GM21515 (cell line): ENCODE results near the gene HBA1.
"Not testable (repeated sequence)": the region's sequence is repeated elsewhere in the genome, so short reads cannot be mapped to it uniquely, and the experiment has no call there.

Experiments used
- ATAC-seq: cut with Tn5 transposase; IDR thresholded peaks from one replicate; pipeline ENCODE4 v1.9.1; 2021; ENCODE audit not compliant: unreplicated experiment

The HBA1 gene

DNA sequence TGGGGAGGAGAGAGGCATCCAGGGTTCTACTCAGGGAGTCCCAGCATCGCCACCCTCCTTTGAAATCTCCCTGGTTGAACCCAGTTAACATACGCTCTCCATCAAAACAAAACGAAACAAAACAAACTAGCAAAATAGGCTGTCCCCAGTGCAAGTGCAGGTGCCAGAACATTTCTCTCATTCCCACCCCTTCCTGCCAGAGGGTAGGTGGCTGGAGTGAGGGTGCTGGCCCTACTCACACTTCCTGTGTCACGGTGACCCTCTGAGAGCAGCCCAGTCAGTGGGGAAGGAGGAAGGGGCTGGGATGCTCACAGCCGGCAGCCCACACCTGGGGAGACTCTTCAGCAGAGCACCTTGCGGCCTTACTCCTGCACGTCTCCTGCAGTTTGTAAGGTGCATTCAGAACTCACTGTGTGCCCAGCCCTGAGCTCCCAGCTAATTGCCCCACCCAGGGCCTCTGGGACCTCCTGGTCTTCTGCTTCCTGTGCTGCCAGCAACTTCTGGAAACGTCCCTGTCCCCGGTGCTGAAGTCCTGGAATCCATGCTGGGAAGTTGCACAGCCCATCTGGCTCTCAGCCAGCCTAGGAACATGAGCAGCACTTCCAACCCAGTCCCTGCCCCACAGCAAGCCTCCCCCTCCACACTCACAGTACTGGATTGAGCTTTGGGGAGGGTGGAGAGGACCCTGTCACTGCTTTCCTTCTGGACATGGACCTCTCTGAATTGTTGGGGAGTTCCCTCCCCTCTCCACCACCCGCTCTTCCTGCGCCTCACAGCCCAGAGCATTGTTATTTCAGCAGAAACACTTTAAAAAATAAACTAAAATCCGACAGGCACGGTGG is 2.3 kb upstream of the HBA1 start:
- not testable (repeated sequence) for ATAC-seq

DNA sequence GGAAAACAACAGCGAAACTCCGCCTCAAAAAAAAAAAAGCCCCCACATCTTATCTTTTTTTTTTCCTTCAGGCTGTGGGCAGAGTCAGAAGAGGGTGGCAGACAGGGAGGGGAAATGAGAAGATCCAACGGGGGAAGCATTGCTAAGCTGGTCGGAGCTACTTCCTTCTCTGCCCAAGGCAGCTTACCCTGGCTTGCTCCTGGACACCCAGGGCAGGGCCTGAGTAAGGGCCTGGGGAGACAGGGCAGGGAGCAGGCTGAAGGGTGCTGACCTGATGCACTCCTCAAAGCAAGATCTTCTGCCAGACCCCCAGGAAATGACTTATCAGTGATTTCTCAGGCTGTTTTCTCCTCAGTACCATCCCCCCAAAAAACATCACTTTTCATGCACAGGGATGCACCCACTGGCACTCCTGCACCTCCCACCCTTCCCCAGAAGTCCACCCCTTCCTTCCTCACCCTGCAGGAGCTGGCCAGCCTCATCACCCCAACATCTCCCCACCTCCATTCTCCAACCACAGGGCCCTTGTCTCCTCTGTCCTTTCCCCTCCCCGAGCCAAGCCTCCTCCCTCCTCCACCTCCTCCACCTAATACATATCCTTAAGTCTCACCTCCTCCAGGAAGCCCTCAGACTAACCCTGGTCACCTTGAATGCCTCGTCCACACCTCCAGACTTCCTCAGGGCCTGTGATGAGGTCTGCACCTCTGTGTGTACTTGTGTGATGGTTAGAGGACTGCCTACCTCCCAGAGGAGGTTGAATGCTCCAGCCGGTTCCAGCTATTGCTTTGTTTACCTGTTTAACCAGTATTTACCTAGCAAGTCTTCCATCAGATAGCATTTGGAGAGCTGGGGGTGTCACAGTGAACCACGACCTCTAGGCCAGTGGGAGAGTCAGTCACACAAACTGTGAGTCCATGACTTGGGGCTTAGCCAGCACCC is 1.2 kb upstream of the HBA1 start:
- no peak for ATAC-seq

DNA sequence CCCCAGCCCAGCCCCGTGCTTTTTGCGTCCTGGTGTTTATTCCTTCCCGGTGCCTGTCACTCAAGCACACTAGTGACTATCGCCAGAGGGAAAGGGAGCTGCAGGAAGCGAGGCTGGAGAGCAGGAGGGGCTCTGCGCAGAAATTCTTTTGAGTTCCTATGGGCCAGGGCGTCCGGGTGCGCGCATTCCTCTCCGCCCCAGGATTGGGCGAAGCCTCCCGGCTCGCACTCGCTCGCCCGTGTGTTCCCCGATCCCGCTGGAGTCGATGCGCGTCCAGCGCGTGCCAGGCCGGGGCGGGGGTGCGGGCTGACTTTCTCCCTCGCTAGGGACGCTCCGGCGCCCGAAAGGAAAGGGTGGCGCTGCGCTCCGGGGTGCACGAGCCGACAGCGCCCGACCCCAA is 474 bp upstream of the HBA1 start:
- not testable (repeated sequence) for ATAC-seq

DNA sequence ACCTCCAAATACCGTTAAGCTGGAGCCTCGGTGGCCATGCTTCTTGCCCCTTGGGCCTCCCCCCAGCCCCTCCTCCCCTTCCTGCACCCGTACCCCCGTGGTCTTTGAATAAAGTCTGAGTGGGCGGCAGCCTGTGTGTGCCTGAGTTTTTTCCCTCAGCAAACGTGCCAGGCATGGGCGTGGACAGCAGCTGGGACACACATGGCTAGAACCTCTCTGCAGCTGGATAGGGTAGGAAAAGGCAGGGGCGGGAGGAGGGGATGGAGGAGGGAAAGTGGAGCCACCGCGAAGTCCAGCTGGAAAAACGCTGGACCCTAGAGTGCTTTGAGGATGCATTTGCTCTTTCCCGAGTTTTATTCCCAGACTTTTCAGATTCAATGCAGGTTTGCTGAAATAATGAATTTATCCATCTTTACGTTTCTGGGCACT is 928 bp downstream of the HBA1 start:
- ATAC-seq: no peak

DNA sequence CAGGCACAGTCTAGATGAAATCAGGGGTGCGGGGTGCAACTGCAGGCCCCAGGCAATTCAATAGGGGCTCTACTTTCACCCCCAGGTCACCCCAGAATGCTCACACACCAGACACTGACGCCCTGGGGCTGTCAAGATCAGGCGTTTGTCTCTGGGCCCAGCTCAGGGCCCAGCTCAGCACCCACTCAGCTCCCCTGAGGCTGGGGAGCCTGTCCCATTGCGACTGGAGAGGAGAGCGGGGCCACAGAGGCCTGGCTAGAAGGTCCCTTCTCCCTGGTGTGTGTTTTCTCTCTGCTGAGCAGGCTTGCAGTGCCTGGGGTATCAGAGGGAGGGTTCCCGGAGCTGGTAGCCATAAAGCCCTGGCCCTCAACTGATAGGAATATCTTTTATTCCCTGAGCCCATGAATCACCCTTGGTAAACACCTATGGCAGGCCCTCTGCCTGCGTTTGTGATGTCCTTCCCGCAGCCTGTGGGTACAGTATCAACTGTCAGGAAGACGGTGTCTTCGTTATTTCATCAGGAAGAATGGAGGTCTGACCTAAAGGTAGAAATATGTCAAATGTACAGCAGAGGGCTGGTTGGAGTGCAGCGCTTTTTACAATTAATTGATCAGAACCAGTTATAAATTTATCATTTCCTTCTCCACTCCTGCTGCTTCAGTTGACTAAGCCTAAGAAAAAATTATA is 1.6 kb downstream of the HBA1 start:
- ATAC-seq: no peak

DNA sequence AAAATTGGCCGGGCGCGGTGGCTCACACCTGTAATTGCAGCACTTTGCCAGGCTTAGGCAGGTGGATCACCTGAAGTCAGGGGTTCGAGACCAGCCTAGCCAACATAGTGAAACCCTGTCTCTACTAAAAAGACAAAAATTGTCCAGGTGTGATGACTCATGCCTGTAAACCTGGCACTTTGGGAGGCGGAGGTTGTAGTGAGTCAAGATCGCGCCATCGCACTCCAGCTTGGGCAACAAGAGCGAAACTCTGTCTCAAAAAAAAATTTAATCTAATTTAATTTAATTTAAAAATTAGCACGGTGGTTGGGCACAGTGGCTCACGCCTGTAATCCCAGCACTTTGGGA is 2.2 kb downstream of the HBA1 start:
- no peak for ATAC-seq

DNA sequence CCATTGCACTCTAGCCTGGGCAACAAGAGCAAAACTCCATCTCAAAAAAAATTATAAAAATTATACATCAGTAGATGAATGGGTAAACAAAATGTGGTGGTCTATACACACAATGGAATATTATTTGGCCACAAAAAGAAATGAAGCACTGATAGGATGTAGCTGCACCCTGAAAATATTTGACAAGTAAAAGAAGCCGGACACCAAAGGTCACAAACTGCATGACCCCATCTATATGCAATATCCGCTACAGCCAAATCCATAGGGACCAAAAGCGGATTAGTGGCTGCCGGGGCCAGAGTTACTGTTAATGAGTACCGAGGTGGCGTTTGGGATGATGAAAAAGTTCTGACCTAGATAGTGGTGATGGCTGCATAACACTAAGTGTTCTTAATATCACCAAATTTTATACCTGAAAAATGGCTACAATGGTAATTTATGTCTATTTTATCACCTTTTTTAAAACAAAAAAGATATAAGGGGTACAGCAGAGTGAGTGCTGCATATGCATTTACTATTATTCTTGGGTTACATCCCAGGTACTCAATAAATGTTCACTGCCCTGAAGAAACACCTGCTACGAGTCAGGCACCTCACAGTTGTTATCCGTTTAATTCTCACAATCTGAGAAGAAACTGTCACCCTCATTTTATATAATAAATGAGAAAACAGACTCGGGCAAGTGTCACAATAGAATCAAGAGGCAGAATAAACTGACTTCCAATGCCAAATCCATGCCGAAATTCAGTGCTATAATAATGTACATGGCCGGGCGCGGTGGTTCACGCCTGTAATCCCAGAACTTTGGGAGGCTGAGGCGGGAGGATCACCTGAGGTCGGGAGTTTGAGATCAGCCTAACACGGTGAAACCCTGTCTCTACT is 3.0 kb downstream of the HBA1 start:
- ATAC-seq: no peak

DNA sequence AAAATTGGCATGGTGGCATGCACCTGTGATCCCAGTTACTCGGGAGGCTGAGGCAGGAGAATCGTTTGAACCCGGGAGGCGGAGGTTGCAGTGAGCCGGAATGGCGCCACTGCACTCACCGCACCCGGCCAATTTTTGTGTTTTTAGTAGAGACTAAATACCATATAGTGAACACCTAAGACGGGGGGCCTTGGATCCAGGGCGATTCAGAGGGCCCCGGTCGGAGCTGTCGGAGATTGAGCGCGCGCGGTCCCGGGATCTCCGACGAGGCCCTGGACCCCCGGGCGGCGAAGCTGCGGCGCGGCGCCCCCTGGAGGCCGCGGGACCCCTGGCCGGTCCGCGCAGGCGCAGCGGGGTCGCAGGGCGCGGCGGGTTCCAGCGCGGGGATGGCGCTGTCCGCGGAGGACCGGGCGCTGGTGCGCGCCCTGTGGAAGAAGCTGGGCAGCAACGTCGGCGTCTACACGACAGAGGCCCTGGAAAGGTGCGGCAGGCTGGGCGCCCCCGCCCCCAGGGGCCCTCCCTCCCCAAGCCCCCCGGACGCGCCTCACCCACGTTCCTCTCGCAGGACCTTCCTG is 3.7 kb downstream of the HBA1 start, which contains the start of gene HBQ1:
HBQ1 (plus strand) TSS at position 359 of the 575 bp plus-strand sequence; CDS start at position 387, 28 bp downstream.
- ATAC-seq: no peak

DNA sequence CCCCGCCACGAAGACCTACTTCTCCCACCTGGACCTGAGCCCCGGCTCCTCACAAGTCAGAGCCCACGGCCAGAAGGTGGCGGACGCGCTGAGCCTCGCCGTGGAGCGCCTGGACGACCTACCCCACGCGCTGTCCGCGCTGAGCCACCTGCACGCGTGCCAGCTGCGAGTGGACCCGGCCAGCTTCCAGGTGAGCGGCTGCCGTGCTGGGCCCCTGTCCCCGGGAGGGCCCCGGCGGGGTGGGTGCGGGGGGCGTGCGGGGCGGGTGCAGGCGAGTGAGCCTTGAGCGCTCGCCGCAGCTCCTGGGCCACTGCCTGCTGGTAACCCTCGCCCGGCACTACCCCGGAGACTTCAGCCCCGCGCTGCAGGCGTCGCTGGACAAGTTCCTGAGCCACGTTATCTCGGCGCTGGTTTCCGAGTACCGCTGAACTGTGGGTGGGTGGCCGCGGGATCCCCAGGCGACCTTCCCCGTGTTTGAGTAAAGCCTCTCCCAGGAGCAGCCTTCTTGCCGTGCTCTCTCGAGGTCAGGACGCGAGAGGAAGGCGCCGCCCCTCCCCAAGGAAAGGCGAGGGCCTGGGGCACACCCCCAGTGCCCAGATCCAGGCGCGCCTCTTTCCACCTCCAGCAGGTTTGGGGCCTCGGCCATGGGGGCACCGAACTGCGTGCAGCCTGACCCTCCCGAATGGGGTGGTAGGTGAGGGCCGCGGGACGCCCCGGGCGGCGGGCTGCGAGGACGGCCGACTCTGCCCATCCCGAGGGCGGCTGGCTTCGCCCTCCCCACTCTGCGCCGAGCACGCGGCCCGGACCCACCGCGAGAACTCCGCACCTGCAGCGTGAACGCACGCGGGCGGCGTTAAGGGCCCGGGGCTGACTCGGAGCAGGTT is 4.4 kb downstream of the HBA1 start:
- ATAC-seq: peak; percentile 38

DNA sequence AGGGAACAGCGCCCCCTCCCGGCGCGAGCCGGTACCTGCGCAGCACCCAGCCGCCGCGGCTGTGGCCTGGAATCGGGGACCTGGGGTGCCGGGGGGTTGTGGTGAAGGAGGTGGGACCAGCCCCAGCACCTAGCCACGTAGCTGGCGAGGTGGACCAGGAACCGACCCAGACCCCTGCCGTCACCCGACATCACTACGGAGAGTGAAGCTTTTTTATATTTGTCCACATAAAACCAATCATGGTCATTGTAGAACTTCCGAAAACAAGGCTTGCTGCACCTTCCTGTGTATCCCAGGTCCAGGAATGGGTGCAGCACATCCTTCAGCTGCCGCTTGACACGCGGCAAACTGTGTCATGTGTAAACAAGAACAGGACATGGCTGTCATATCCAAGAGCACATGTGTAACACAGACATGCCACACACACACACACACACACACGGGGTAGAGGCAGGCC is 5.1 kb downstream of the HBA1 start:
- ATAC-seq: no peak

DNA sequence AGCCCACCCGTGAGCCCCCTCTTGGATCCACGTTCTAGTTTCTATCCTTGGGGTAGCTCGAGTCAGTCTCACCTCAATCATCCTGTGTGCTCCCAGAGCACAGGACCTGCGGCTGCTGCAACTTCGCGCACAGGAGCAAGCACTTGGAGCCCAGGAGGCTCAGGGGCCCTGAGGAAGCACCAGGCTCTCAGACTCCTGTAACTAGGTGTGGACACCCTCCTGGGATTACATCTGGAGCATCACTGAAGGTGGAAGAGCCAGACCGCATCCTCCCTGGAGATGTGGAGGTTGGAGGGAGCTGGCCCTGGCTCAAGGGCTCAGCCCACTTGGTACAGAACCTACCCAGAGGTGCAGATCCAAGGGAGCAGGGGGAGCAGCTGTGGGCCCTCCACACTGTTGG is 6.5 kb downstream of the HBA1 start:
- no peak for ATAC-seq

DNA sequence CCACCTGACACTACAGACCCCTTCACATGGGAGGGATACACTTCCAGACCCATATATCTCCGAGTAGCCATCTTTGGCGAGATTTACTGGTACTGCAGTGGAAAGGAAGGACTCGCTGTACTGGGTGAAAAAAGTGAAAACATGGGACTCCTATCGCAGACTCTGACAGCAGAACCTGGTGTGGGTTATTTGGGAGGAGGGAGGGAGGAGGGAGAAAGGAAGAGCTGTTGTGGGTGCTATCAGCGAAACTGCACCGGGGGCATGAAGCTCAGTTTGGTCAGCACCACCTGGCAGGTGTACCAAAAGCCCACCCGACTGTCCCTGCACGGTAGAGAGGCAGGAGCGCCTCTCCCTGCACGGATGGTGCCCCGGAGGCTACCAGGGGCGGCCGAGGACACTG is 8.7 kb downstream of the HBA1 start:
- ATAC-seq: no peak

DNA sequence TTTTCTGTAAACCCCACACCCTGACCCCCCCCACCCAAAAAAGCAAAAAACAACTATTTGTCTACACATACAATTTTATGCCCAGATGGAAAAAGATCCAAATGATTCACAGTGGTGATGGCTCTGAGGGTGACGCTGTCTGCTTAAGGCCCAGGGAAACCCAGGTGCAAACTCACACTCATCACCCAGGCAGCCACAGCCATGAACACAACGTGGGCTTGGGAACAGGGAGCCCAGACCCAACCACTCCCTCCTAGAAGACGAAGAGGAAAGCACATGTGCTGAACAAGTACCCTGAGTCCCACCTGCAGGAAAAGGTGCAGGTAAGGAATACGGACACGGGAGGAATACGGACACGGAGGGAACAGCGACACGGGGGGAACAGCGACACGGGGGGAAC is 9.2 kb downstream of the HBA1 start:
- ATAC-seq: no peak

DNA sequence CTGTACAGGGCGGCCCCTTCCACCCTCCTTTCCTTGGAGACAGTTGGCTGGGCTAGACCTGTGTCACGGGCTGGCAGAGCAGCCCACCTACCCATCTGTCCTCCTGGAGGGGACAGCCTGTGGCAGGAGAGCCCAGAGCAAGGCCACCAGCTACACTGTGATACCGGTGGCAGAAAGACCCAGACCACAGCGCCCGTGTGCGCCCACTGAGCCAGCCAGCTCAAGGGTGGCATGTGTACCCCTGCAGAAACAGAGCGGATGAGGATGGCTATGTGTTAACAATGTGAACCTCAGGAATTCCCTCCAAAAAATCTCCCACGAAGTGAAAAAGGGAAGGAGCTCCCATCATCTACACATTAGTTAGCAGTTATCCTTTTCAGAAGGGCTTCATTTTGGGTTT is 10.8 kb downstream of the HBA1 start:
- no peak for ATAC-seq

DNA sequence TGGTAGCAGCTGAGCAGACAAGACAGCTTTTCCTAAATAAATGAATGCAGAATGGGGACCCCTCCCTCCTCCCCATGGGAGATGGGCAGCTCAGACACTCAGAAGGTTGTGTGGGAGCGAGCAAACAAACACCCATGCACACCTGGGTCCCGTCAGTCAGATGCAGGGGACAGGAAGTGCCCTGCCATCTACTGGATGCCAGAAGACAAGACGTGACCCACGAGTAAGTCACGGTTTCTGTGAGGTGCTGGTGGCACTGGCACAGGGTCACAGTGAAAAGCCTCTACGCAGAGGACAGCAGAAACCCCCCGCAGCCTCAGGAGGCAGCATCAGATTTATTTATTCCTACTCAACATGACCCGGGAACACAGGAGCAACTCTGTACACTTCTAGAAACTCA is 12.2 kb downstream of the HBA1 start:
- no peak for ATAC-seq

DNA sequence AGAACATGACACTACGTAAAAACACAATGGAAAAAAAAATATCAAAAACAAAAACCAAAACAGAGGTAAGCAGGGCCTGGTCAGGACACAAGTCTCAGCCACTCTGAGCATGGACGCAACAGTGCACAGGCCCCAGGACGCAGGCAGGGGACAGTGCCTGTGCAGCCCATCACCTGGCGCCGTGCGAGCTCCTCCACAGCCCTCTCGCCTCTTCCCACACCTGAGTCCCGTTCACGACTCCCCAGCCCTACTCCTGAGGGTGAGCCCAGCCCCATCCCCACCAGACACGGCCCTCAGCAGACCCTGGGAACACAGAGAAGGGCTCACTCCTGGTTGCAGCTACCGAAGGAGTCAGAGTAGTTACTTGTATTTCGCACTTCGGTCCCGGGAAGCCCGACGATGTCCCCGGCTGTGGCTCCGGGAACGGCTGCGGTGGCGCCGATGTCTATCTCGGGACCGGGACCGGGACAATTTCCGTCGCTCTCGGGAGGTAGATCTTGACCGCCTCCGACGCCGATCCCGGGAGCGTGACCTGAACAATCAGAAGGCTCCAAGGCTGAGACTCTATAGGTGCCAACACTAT is 13.2 kb downstream of the HBA1 start:
- no peak for ATAC-seq

DNA sequence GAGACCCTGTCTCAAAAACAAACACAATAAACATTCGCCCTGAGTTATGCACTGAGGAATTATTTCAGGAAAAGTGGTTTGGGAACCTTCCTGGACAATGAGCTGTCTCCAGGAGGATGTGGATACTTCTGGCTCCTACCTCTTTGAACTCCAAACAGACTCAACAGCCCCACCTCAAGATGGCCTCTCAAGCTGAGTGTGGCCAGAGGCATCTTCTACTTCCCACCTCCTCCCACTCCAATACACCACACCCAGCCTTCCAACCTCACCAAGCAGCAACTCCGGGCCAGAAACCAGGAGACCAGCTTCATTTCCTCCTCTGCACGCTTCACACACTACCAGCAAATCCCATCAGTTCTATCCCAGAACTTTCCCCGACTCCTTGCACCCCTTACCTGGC is 15.4 kb downstream of the HBA1 start:
- no peak for ATAC-seq

DNA sequence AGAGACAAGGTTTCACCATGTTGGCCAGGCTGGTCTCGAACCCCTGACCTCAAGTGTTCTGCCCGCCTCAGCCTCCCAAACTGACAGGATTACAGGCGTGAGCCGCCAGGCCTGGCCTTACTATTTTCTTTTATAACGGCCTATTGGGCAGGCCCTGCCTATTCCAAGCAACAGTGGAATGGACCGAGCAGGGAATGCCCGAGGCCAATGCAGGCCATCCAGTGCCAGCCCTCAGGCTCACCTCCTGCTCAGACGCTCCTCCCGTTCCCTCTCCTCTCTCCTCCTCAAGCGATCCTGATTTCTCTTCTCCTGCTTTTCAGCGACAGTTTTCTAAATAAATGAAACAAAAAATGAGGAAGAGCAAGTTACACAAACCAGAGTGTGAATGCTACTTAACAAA is 16.2 kb downstream of the HBA1 start:
- no peak for ATAC-seq

DNA sequence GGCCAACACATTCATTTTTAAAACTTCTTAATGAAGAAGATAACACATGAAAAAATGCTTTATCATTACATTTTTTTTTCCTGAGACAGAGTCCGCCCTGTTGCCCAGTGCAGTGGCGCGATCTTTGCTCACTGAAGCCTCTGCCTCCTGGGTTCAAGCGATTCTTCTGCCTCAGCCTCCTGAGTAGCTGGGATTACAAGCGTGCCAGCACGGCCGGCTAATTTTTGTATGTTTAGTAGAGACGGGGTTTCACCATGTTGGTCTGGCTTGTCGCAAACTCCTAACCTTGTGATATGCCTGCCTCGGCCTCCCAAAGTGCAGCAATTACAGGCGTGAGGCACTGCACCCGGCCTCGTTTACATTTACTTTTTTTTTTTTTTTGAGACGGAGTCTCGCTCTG is 17.0 kb downstream of the HBA1 start:
- no peak for ATAC-seq
